HG03460 (cell line): ENCODE data around the gene PIGW.

Experiments
- ATAC-seq: cut with Tn5 transposase; IDR thresholded peaks from one replicate; pipeline ENCODE4 v1.9.1; 2021; ENCODE audit not compliant: unreplicated experiment

PIGW gene

DNA sequence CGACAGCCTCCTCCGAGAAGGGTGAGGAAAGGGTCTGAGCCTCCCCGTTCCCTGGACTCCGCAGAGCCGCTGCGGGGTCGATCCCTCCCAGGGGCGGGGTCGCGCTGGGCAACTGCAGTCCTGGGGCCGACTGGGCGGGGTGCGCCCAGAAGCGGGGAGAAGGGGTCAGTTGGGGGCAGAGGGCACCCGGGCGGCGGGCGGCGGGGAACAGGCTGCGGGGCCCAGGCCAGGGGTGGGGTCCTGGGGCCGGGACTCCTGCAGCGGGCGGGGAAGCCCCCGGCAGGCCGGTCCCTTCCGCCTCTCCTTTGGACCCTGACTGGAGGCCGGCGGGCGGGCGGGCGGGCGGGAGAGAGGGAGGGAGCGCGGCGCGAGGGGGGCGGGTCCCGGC, 10.3 kb downstream of the PIGW start:
- peak; percentile 44 for ATAC-seq

- ATAC-seq, result peak; percentile 61
Observed at GRCh38 chr17:36545465-36546417, 11.0 kb downstream of the PIGW start.

GRCh38 chr17:36546418-36547093, 11.8 kb downstream of the PIGW start:
- no peak for ATAC-seq

- no peak for ATAC-seq
Observed at GRCh38 chr17:36547776-36548175, 13.0 kb downstream of the PIGW start.

- ATAC-seq, result no peak
Observed at GRCh38 chr17:36550491-36551417, 16.0 kb downstream of the PIGW start.

- no peak for ATAC-seq
Observed at GRCh38 chr17:36553459-36553858, 18.7 kb downstream of the PIGW start.

- ATAC-seq, result no peak
Observed at GRCh38 chr17:36566081-36566480, 31.3 kb downstream of the PIGW start.

GRCh38 chr17:36575028-36575427, 40.2 kb downstream of the PIGW start:
- no peak for ATAC-seq

DNA sequence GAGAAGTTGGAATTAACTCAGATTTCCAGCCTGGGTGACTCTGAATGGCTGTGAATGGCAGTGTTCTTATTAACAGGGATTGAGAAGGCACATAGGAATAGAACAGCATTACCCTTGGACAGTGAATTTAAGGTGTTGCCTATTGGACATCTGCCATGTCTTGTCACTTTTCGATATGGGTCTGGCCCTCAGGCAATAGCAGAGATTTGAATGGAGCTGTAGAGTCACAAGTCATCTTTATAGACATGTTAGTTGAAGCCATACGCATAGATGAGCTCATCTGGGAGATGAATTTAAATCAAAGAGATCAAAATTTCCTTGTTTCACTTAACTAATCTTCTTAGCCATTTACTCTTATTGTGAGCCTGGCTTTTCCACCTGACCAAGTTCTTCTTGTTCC, 42.0 kb downstream of the PIGW start:
- ATAC-seq, result no peak

- no peak for ATAC-seq
Observed at GRCh38 chr17:36578671-36579070, 43.9 kb downstream of the PIGW start.

- ATAC-seq, result no peak
Observed at GRCh38 chr17:36583787-36584186, 49.0 kb downstream of the PIGW start.

DNA sequence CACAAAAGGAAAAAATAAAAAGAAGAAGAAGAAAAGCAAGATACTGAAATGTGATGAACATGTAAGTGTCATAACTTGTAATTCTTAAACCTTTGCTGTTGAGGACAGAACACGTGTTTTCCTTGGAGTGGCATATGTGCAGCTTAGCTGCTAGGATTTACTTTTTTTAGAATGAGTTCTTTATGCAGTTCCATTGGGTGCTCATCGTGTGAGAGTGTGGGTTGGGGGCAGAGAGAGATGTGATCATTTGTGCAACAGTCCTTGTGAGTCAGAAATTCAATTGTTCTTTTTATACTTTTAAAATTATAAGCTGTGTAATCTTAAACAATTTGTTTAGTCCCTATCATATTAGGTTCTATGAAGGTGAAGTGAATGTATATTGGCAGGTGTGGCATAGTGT, 51.4 kb downstream of the PIGW start:
- ATAC-seq, result no peak
